Measurements from ENCODE around the gene TBCD. TPM values are rescaled to one million over a fixed set of nuclear protein-coding genes. Genes with fewer than 3 reads are reported as not detected.
A peak's percentile ranks its signal among the peaks of the same experiment; 100 is the strongest.

Gene TBCD
- total and polyA plus RNA-seq, 9 of the 15 experiments (the other 6 are each of a cell fraction or from before 2014, with no cell fraction given): 8.9 to 98.5 (median 28.0) TPM

DNA sequence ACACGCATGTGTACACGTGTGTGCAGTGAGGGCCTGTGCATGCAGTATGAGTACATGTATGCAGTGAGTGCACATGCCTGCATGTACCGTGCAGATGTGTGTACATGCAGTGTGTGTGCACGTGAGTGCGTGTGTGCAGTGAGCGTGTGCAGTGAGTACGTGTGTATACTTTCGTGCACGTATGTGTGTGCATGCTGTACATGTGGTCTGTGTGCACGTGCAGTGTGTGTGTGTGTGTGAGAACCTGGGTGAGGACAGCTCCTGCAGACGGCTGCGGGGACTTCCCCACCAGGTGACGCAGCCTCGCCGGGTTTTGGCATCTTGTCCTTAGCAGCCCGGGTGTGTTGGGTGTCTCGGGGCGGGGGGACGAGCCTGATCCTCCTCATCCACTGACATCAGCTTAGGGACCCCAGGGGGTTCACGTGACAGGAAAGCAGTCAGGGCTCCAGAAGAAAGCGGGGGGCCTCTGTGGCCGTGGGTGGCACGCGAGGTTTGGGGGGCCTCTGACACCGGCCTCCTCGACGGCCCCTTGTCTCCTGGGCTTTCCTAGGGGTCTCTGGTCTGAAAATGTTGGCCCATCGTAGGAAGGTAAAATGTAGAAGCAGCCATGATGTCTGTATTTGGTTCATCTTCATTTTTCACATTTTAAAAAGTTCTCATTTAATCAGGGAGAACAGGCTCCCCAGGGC, 207.5 kb downstream of the TBCD start:
- Histone ChIP-seq H3K4me2 (ENCODE audit: insufficient read depth, low read length) (no peak overlapping the region), H3K9me3 (replicated peaks; ENCODE audit: control insufficient read depth, insufficient read depth, low read depth, low read length) (peaks cover 4% of the 10 kb centered on the region), H3K79me2 (ENCODE audit: control insufficient read depth, insufficient read depth, low read length) (no peaks in the 10 kb centered on the region), H3K27me3 (ENCODE audit: control insufficient read depth in 2 of 2, insufficient read depth in 2 of 2, low read length in 2 of 2) (no peaks in the 10 kb centered on the region), H3K4me1 (replicated peaks in 1 of 2; ENCODE audit: control insufficient read depth in 2 of 2, insufficient read depth in 2 of 2, low read length in 2 of 2) (peaks cover 0 to 22% of the 10 kb centered on the region in 2 experiments; a peak in 1 of 5 replicates), H3K9me1 (ENCODE audit: control insufficient read depth, insufficient read depth, low read length) (no peaks in the 10 kb centered on the region), H3K27ac (ENCODE audit: extremely low read depth, low read depth, low read length) (no peak overlapping the region; the same call in 2 of the 3 replicates), H2AFZ (ENCODE audit: low read depth, low read length) (no peak overlapping the region), H3K9ac (ENCODE audit: insufficient read depth in 1 of 2, low read depth in 2 of 2, low read length in 2 of 2) (no peak overlapping the region), H4K20me1 (replicated peaks; ENCODE audit: control insufficient read depth, insufficient read depth, low read length) (no peaks in the 10 kb centered on the region), H3K36me3 (ENCODE audit: control insufficient read depth, insufficient read depth, low read length) (peaks cover 6% of the 10 kb centered on the region; the same call in 2 of the 3 replicates), H3K4me3 (no peak overlapping the region)
- no peak for TF ChIP-seq ZFX (CRISPR knock-in tag; IDR thresholded peaks at IDR 0.05)
- TF ChIP-seq KDM1A (IDR thresholded peaks at IDR 0.05): peak in 1 of 2 experiments; percentile 94; a peak in 2 of 4 replicates
- TF ChIP-seq IRF2 (CRISPR knock-in tag; IDR thresholded peaks at IDR 0.05): 0 out of 2 replicates have a peak, but pooled peaks have one; percentile 58
- peak; percentile 43; the same call in 1 of the 2 replicates for TF ChIP-seq ARID2 (IDR thresholded peaks at IDR 0.05)
- no peak for FAIRE-seq
- 95% methylated on average over 24 of the region's 28 CpGs for WGBS (ENCODE audit: insufficient coverage, low coverage, missing lambda C conversion rate)
- POLR2A ChIA-PET: interaction anchor here (0.8 kb wide), 1 partner anchor 51 kb away, joined by 3 read pairs; no protein-coding TSS in a partner anchor
- CTCF ChIA-PET (ENCODE audit: low intra/inter-chr PET ratio): no interaction called here
- BruUV-seq (replicated peaks): no TSS peak
- no peak for ATAC-seq
- intact Hi-C loops (cut with micrococcal nuclease): no loop called here
- in situ Hi-C loops (cut with MboI): no loop called here
- no peak for DNase-seq (ENCODE audit: extremely low read depth in 1 of 4, low spot score in 3 of 4)

- 92% methylated on average over 21 of the region's 23 CpGs for WGBS (ENCODE audit: insufficient coverage, low coverage, missing lambda C conversion rate)
- Histone ChIP-seq H3K79me2 (ENCODE audit: control insufficient read depth, insufficient read depth, low read length) (no peaks in the 10 kb centered on the region), H3K36me3 (ENCODE audit: control insufficient read depth, insufficient read depth, low read length) (peaks cover 6% of the 10 kb centered on the region; the same call in 2 of the 3 replicates), H3K9me1 (ENCODE audit: control insufficient read depth, insufficient read depth, low read length) (no peaks in the 10 kb centered on the region), H3K4me2 (ENCODE audit: insufficient read depth, low read length) (no peak overlapping the region), H4K20me1 (replicated peaks; ENCODE audit: control insufficient read depth, insufficient read depth, low read length) (no peaks in the 10 kb centered on the region), H3K4me1 (replicated peaks in 1 of 2; ENCODE audit: control insufficient read depth in 2 of 2, insufficient read depth in 2 of 2, low read length in 2 of 2) (peaks cover 0 to 22% of the 10 kb centered on the region in 2 experiments; a peak in 1 of 5 replicates), H3K4me3 (no peak overlapping the region), H2AFZ (ENCODE audit: low read depth, low read length) (no peak overlapping the region), H3K27me3 (ENCODE audit: control insufficient read depth in 2 of 2, insufficient read depth in 2 of 2, low read length in 2 of 2) (no peaks in the 10 kb centered on the region), H3K9me3 (replicated peaks; ENCODE audit: control insufficient read depth, insufficient read depth, low read depth, low read length) (peaks cover 4% of the 10 kb centered on the region), H3K9ac (ENCODE audit: insufficient read depth in 1 of 2, low read depth in 2 of 2, low read length in 2 of 2) (no peak overlapping the region), H3K27ac (ENCODE audit: extremely low read depth, low read depth, low read length) (no peak overlapping the region)
- FAIRE-seq (no peak), DNase-seq (ENCODE audit: extremely low read depth in 1 of 4, low spot score in 3 of 4) (no peak), ATAC-seq (no peak)
- ChIA-PET POLR2A (interaction anchor here (0.8 kb wide), 1 partner anchor 50 kb away, joined by 3 read pairs; no protein-coding TSS in a partner anchor), CTCF (ENCODE audit: low intra/inter-chr PET ratio) (no interaction called here)
- intact Hi-C loops (cut with micrococcal nuclease) (no loop called here), in situ Hi-C loops (cut with MboI) (no loop called here)
- no TSS peak for BruUV-seq (replicated peaks)
- no peak for TF ChIP-seq CUX1 (CRISPR knock-in tag; IDR thresholded peaks at IDR 0.05)
- TF ChIP-seq, protein P1, sequence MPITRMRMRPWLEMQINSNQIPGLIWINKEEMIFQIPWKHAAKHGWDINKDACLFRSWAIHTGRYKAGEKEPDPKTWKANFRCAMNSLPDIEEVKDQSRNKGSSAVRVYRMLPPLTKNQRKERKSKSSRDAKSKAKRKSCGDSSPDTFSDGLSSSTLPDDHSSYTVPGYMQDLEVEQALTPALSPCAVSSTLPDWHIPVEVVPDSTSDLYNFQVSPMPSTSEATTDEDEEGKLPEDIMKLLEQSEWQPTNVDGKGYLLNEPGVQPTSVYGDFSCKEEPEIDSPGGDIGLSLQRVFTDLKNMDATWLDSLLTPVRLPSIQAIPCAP (CRISPR knock-in tag; IDR thresholded peaks at IDR 0.05; ENCODE audit: borderline replicate concordance): no peak
- no peak for TF ChIP-seq BDP1 (IDR thresholded peaks at IDR 0.05; ENCODE audit: insufficient read depth, insufficient read length)
- no peak for TF ChIP-seq MTA3 (IDR thresholded peaks at IDR 0.05; ENCODE audit: borderline replicate concordance)
- TF ChIP-seq RFX5 (IDR thresholded peaks at IDR 0.05; ENCODE audit: low read depth, low read length): no peak
These were observed 208.1 kb downstream of the TBCD start for GRCh38 chr17:82959990-82960418.
